B cell (primary cell): ENCODE results near the gene PARD3B. TPM values are rescaled to one million over a fixed set of nuclear protein-coding genes. Genes with fewer than 3 reads are reported as not detected.

ENCODE experiments used
- ATAC-seq: fragments of 200-7000 bp; cut with Tn5 transposase; one replicate; pipeline ENCODE4 v1.10.0; 2021; ENCODE audit warnings: low read depth, mild to moderate bottlenecking, moderate number of reproducible peaks, moderate library complexity
- CTCF ChIA-PET: fragments of 350-600 bp; sonication (Branson Sonifier 250); formaldehyde crosslinking; loops from one replicate; lab custom pipeline; 2021; ENCODE audit warnings: antibody characterized with exemption, inconsistent platforms; lab: Charles Lee
- POLR2A ChIA-PET: fragments of 350-600 bp; sonication (Branson Sonifier 250); formaldehyde crosslinking; loops from one replicate; lab custom pipeline; 2021; ENCODE audit warnings: antibody characterized with exemption; lab: Charles Lee
- DNase-seq: peaks from one replicate; pipeline ENCODE4 v3.0.0; 2013
- H2AFZ ChIP-seq: 2 replicates; pipeline ENCODE4 v1.6.1; 2012; ENCODE audit warnings: mild to moderate bottlenecking, low read depth, low read length; ENCODE audit not compliant: insufficient read depth, poor library complexity, severe bottlenecking
- H3K27ac ChIP-seq, 2 donors: 1 replicate in 1 of 2; 2 replicates in 1 of 2; pipeline ENCODE4 v1.5.1; 2012 to 2013; ENCODE audit warnings: low read length in 2 of 2, mild to moderate bottlenecking in 2 of 2, moderate library complexity in 1 of 2
- H3K27me3 ChIP-seq, 4 experiments: fragments of 200-600 bp in 1 of 4; sonication (generic) in 1 of 4; replicated peaks in 1 of 4; 1 replicate in 2 of 4; 2 replicates in 2 of 4; pipeline versions ENCODE4 v1.6.1 to v1.7.0; 2013 to 2016; ENCODE audit warnings: low read length in 3 of 4, mild to moderate bottlenecking in 2 of 4, mixed read lengths in 1 of 4, moderate library complexity in 1 of 4; ENCODE audit not compliant: insufficient read depth in 4 of 4, control insufficient read depth in 3 of 4; ENCODE audit errors: control extremely low read depth in 1 of 4
- H3K36me3 ChIP-seq, 2 experiments: replicated peaks in 1 of 2; 1 replicate in 1 of 2; 2 replicates in 1 of 2; pipeline versions ENCODE4 v1.6.1 to v1.7.1; 2013; ENCODE audit warnings: low read length in 1 of 2; ENCODE audit not compliant: insufficient read depth in 2 of 2, control insufficient read depth in 1 of 2; ENCODE audit errors: control extremely low read depth in 1 of 2, extremely low read depth in 1 of 2
- H3K4me1 ChIP-seq, 2 donors: fragments of 200-600 bp in 1 of 2; sonication (generic) in 1 of 2; 1 replicate in 1 of 2; 2 replicates in 1 of 2; pipeline versions ENCODE4 v1.5.1 to v1.6.1; 2013 to 2017; ENCODE audit warnings: low read length in 2 of 2; ENCODE audit not compliant: control insufficient read depth in 2 of 2, insufficient read depth in 2 of 2
- H3K4me2 ChIP-seq: replicated peaks from 2 replicates; pipeline ENCODE3; 2012; ENCODE audit warnings: mild to moderate bottlenecking, low read depth, low read length; ENCODE audit not compliant: poor library complexity, severe bottlenecking
- H3K4me3 ChIP-seq, 5 experiments: fragments of 200-600 bp in 1 of 5; sonication (generic) in 1 of 5; 1 replicate in 3 of 5; 2 replicates in 2 of 5; pipeline versions ENCODE4 v1.5.1 to v1.7.0; 2011 to 2016; ENCODE audit warnings: low read length in 4 of 5, mild to moderate bottlenecking in 4 of 5, low read depth in 2 of 5, control low read depth in 1 of 5, moderate library complexity in 1 of 5; ENCODE audit not compliant: insufficient read depth in 1 of 5; ENCODE audit errors: control extremely low read depth in 1 of 5, extremely low read depth in 1 of 5
- H3K79me2 ChIP-seq: fragments of 200-600 bp; sonication (generic); one replicate; pipeline ENCODE4 v1.6.0; 2016; ENCODE audit warnings: low read length; ENCODE audit not compliant: control insufficient read depth, insufficient read depth
- H3K9ac ChIP-seq: fragments of 200-600 bp; sonication (generic); 2 replicates; pipeline ENCODE4 v1.6.1; 2017; ENCODE audit warnings: mild to moderate bottlenecking, low read length, moderate library complexity
- H3K9me3 ChIP-seq, 3 donors: one replicate each; pipeline versions ENCODE4 v1.6.1 to v1.7.1; 2013; ENCODE audit warnings: low read length in 2 of 3; ENCODE audit not compliant: control insufficient read depth in 2 of 3, insufficient read depth in 1 of 3; ENCODE audit errors: control extremely low read depth in 1 of 3
- H4K20me1 ChIP-seq: 2 replicates; pipeline ENCODE4 v1.6.0; 2012; ENCODE audit warnings: mild to moderate bottlenecking, low read length; ENCODE audit not compliant: insufficient read depth, control insufficient read depth, poor library complexity, severe bottlenecking
- H3K27ac Mint-ChIP-seq: one replicate; pipeline ENCODE4 v1.8.0; 2021; ENCODE audit warnings: mixed read lengths
- H3K27me3 Mint-ChIP-seq: one replicate; pipeline ENCODE4 v1.8.0; 2021; ENCODE audit warnings: mixed read lengths
- H3K4me1 Mint-ChIP-seq: one replicate; pipeline ENCODE4 v1.8.0; 2021; ENCODE audit warnings: mixed read lengths
- H3K4me3 Mint-ChIP-seq: one replicate; pipeline ENCODE4 v1.8.0; 2021; ENCODE audit warnings: mixed read lengths
- H3K9me3 Mint-ChIP-seq: one replicate; pipeline ENCODE4 v1.8.0; 2022; ENCODE audit warnings: mixed read lengths; ENCODE audit not compliant: insufficient read depth
- CTCF ChIP-seq: fragments of 200-600 bp; IDR thresholded peaks from one replicate; pipeline ENCODE4 v1.8.0; 2022; ENCODE audit warnings: antibody characterized with exemption, mild to moderate bottlenecking
- EZH2 ChIP-seq: IDR thresholded peaks from 2 replicates; pipeline ENCODE4 v1.6.1; 2012; ENCODE audit warnings: borderline replicate concordance, low read depth, mild to moderate bottlenecking, moderate library complexity, low read length; ENCODE audit not compliant: insufficient read depth, poor library complexity, severe bottlenecking
- WGBS: methylation state at CpG from one replicate; pipeline ENCODE4 v1.1.5; 2013; ENCODE audit warnings: missing lambda C conversion rate; ENCODE audit not compliant: insufficient coverage; 5-methylcytosine and 5-hydroxymethylcytosine counted together
- intact Hi-C: fragments of 100-400 bp; cut with micrococcal nuclease; formaldehyde crosslinking; loops from one replicate; pipeline ENCODE4 v1.10.0; 2022
- polyA plus RNA-seq: library from polyadenylated mRNA; depleted of rRNA; stranded (reverse); fragments of >200 nt; gene quantifications from 2 replicates; pipeline ENCODE4 v1.2.3, GENCODE V29; 2012
- total RNA-seq, 2 donors: library from RNA; stranded (reverse); fragments of 120-200 nt in 1 of 2; gene quantifications; 1 replicate in 1 of 2; 2 replicates in 1 of 2; pipeline versions ENCODE4 v1.2.3 to v1.2.4, GENCODE V29; 2013 to 2022

Gene PARD3B
- total and polyA plus RNA-seq, 2 donors (not counting 1 experiment from before 2014, with no cell fraction given): not detected

GRCh38 chr2:205091411-205091810 is 546.1 kb downstream of the PARD3B start:
- DNase-seq (no peak), ATAC-seq (no peak)
- WGBS: no CpG with 5 or more reads among the region's 3 CpGs
- H3K9me3 Mint-ChIP-seq: no peaks in the 10 kb centered on the region
- ChIA-PET POLR2A (no interaction called here), CTCF (no interaction called here)
- H3K4me3 Mint-ChIP-seq: no peak overlapping the region
- intact Hi-C loops: no loop called here
- H2AFZ ChIP-seq: no peak overlapping the region
- H3K27ac Mint-ChIP-seq: no peak overlapping the region
- H3K36me3 ChIP-seq: no peaks in the 10 kb centered on the region
- H3K9ac ChIP-seq: no peak overlapping the region
- H3K4me1 Mint-ChIP-seq: no peaks in the 10 kb centered on the region
- no peaks in the 10 kb centered on the region for H4K20me1 ChIP-seq
- TF ChIP-seq EZH2 (no peak), CTCF (no peak)
- no peak overlapping the region for H3K4me3 ChIP-seq
- no peaks in the 10 kb centered on the region for H3K9me3 ChIP-seq
- H3K27me3 ChIP-seq: no peaks in the 10 kb centered on the region
- no peak overlapping the region for H3K27ac ChIP-seq
- no peaks in the 10 kb centered on the region for H3K4me1 ChIP-seq
- no peaks in the 10 kb centered on the region for H3K79me2 ChIP-seq
- no peak overlapping the region for H3K4me2 ChIP-seq
- no peaks in the 10 kb centered on the region for H3K27me3 Mint-ChIP-seq

DNA sequence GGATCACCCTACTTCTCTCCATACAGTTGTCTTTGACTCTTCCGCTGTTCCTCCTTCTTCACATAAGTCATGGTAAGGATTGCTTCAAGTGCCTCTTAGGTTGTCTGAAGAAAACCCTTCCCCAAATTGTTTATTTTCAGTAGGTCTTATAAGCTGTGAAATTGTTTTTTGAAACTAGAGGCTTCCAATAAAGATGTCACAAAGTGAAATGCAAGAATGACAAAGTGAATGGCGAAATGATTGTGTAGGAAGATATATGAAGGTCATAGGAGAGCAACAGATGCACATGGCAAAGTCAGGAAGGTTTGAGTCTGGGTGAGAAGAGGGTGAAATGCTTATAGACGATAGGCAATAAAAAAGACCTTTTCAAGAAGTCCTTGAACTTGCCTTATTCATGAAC is 548.8 kb downstream of the PARD3B start:
- Histone ChIP-seq H4K20me1 (no peaks in the 10 kb centered on the region), H3K4me3 (no peak overlapping the region), H3K27me3 (no peaks in the 10 kb centered on the region), H2AFZ (no peak overlapping the region), H3K79me2 (no peaks in the 10 kb centered on the region), H3K9me3 (no peaks in the 10 kb centered on the region), H3K9ac (no peak overlapping the region), H3K27ac (no peak overlapping the region), H3K4me2 (no peak overlapping the region), H3K36me3 (no peaks in the 10 kb centered on the region), H3K4me1 (no peaks in the 10 kb centered on the region)
- Mint-ChIP-seq H3K27ac (no peak overlapping the region), H3K9me3 (no peaks in the 10 kb centered on the region), H3K4me1 (no peaks in the 10 kb centered on the region), H3K4me3 (no peak overlapping the region), H3K27me3 (no peaks in the 10 kb centered on the region)
- no peak for DNase-seq
- no peak for ATAC-seq
- WGBS: 69% methylated on average over 1 of the region's 3 CpGs
- TF ChIP-seq CTCF (no peak), EZH2 (no peak)
- intact Hi-C loops: no loop called here
- CTCF ChIA-PET: no interaction called here
- POLR2A ChIA-PET: no interaction called here
